SKM-1 treated with dmso at 0.1 percent for 144 hours (cell line): ENCODE results near the gene TMEM176A.
A peak's percentile ranks its signal among the peaks of the same experiment; 100 is the strongest.
"Not testable (repeated sequence)": the region's sequence is repeated elsewhere in the genome, so short reads cannot be mapped to it uniquely, and the experiment has no call there.

Experiments used
- DNase-seq: peaks from one replicate; lab custom pipeline; 2025; ENCODE audit not compliant: unreplicated experiment; lab: John Stamatoyannopoulos, UW

TMEM176A gene, protein sequence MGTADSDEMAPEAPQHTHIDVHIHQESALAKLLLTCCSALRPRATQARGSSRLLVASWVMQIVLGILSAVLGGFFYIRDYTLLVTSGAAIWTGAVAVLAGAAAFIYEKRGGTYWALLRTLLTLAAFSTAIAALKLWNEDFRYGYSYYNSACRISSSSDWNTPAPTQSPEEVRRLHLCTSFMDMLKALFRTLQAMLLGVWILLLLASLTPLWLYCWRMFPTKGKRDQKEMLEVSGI

GRCh38 chr7:150800581-150801241 lies at the start of gene TMEM176A:
TMEM176A (plus strand) TSS chr7:150800769; CDS start chr7:150801551, 782 bp downstream.
- DNase-seq = no peak

- no peak for DNase-seq
Measured at GRCh38 chr7:150751702-150752101, 48.9 kb upstream of the TMEM176A start.

GRCh38 chr7:150753239-150753638 lies 47.3 kb upstream of the TMEM176A start:
- DNase-seq = no peak

DNA sequence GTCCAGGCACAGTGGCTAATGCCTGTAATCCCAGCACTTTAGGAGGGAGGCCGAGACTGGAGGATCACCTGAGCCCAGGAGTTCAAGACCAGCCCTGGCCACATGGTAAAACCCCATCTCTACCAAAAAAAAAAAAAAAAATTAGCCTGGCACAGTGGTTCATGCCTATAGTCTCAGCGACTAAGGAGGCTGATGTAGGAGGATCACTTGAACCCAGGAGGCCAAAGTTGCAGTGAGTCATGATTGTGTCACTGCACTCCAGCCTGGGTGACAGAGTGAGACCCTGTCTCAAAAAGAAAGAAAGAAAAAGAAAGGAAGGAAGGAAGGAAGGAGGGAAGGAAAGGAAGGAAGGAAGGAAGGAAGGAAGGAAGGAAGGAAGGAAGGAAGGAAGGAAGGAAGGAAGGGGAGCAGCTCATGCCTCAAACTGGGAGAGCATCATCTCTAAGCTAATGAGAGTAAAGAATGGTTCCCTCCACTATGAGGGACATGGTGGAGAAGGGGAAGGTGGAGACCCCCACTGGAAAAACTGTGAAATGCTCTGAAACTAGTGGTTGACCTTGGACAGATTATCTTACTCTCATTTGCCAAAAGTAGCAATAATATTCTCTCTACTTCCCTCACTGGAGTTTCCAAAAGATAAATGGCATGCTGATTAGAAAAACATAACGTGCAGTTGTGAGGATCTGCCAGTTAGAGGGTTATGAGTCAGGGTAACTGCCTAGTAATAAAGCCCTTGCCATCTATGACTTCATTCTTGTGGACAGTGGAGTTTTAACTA lies 46.6 kb upstream of the TMEM176A start:
- DNase-seq = peak; percentile 9

DNA sequence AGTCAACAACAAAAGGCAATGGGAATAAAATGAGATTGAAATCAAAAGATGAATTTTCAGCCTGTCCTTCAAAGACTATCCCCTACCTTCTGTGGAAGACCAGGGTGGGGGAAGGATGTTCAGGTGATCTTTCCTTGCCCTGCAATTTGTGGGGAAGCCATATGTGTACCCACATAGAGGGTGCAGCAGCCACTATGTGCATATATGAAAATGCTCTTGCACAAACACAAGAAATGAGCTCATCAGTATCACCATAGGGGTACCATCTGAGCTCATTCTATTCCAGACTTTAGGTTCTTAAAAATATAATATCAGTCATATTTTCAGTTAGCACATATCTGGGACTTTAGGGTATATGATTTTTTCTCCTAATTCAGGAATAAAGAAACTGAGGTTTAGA lies 45.6 kb upstream of the TMEM176A start:
- no peak for DNase-seq

DNA sequence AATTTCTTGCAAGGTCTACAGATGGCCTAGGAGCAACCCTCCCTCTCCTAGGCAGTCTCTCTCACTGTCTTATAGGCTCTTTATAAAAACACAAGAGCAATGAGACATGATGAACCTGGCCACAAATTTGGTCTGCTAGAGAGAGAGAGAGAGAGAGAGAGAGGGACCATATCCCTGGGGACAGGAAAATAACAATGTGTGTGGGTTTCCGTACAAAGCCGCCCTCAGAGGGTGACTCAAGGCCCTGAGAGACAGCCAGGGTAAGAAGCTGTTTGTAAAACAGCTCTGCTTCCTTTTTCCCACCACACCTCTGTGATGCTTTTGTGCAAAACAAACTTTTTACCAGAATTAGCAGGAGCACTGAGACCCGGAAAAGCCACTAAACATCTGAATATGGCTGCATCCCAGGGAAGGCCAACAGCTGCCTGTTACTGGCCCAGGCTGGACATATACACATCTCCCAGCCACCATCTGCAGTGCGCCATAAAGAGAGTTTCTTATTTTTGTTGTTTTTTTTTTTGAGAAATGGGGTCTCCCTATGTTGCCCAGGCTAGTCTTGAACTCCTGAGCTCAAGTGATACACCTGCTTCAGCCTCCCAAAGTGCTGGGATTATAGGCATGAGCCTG lies 45.0 kb upstream of the TMEM176A start:
- no peak for DNase-seq

DNA sequence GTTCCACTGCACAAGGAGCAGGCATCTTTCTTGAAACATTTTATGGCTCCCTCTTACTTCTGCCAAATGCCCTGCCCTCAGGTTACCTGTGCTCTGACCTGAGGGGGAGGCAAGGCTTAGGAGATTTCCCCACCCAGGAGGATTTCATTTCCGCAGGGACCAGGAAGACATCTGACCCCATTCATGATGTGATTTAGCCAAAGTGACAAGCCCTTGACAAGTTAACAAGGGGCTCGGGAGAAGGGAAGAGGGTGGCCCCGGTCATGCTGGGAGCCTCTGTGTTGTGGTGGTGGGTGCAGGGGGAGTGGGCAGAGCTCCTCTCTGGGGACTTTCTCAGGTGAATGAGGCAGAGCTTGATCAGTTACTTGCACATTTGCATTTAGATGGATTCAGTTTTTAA lies 44.4 kb upstream of the TMEM176A start:
- no peak for DNase-seq

DNA sequence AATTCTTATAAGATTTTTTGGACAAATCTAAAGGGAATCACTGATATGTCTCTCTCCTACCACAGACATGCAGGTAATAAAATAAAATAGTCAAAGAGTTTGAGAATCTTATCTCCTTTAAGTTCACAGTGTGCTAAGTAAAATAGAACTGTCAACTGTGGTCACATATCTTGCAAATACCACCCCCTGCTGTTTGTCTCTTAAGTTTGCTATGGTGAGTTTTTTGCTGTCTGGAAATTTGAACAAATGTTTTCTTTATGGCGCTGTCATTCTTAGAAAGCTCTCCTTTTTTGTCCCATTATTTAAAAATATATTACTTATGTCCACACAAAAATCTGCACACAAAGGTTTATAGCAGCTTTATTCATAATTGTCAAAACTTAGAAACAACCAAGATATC lies 43.7 kb upstream of the TMEM176A start:
- DNase-seq = peak; percentile 14

- no peak for DNase-seq
Measured at GRCh38 chr7:150759479-150759878, 41.1 kb upstream of the TMEM176A start.

- DNase-seq = no peak
Measured at GRCh38 chr7:150766334-150766709, 34.2 kb upstream of the TMEM176A start.

- no peak for DNase-seq
Measured at GRCh38 chr7:150769768-150770167, 30.8 kb upstream of the TMEM176A start.

DNA sequence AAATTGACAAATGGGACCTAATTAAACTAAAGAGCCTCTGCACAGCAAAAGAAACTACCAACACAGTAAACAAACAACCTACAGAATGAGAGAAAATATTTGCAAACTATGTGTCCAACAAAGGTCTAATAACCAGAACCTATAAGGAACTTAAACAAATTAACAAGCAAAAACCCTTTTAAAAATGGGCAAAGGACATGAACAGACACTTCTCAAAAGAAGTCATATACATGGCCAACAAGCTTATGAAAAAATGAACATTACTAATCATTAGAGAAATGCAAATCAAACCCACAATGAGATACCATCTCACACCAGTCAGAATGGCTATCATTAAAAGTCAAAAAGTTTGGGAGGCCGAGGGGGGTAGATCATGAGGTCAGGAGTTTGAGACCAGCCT lies 26.4 kb upstream of the TMEM176A start:
- DNase-seq = not testable (repeated sequence)

- no peak for DNase-seq
Measured at GRCh38 chr7:150778014-150778737, 22.4 kb upstream of the TMEM176A start.

GRCh38 chr7:150778738-150779301 lies 21.7 kb upstream of the TMEM176A start:
- DNase-seq = peak; percentile 40

GRCh38 chr7:150780292-150780691 lies 20.3 kb upstream of the TMEM176A start:
- DNase-seq = peak; percentile 12

DNA sequence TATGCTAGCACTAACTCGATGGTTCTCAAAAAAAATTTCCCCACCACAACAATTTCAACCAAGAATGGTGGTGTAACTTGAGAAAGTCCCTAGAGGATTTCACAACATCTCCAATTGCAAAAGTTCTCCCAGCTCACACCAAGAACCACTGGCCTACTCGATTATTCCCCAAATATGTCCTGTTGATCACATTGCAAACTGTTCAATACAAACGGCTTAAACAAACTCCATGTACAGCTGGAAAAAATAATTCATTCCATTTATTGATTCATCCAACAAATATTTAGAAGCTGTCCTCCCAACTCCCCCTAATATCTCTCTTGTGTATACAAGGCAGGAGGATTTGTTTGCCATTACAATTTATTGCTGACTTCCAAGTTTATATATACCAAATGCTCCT lies 19.5 kb upstream of the TMEM176A start:
- DNase-seq = peak; percentile 45

- DNase-seq = no peak
Measured at GRCh38 chr7:150781961-150782360, 18.6 kb upstream of the TMEM176A start.

GRCh38 chr7:150784120-150784736 lies 16.3 kb upstream of the TMEM176A start:
- no peak for DNase-seq

GRCh38 chr7:150784954-150785353 lies 15.6 kb upstream of the TMEM176A start:
- DNase-seq = no peak
